Muscle of back (tissue), 11 donors: ENCODE results near the gene C1orf210. TPM values are rescaled to one million over a fixed set of nuclear protein-coding genes. Genes with fewer than 3 reads are reported as not detected.

Experiments used
- DNase-seq, 3 donors: peaks; one replicate each; pipeline versions ENCODE4 v3.0.0 to v3.0.0-alpha.2; 2013
- polyA plus RNA-seq, 10 donors: library from polyadenylated mRNA; unstranded; fragments of 120-200 nt; gene quantifications; one replicate each; pipeline ENCODE4 v1.2.1, GENCODE V29; 2013; ENCODE audit not compliant: insufficient read length in 10 of 10

The C1orf210 gene
- polyA plus RNA-seq, 10 donors: 0.13 to 0.49 (median 0.37) TPM; not detected in 7

DNA sequence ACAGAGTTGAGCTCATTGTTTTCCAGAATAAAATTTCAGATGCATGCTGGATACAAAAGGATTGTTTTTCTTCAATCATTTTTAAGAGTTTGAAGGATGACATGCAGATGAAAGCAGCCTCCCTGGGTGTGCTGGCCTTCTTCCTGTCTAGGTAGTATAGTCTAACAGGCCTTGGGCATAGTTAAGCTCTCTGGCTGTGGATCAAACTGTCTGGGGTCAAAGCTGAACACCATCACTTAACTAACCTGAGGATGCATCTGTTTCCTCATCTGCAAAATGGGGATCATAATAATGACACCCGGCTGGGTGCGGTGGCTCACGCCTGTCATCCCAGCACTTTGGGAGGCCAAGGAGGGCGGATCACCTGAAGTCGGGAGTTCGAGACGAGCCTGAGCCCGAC is 9.4 kb upstream of the C1orf210 start:
- no peak for DNase-seq

GRCh38 chr1:43293896-43294760 is 8.7 kb upstream of the C1orf210 start:
- no peak for DNase-seq

DNA sequence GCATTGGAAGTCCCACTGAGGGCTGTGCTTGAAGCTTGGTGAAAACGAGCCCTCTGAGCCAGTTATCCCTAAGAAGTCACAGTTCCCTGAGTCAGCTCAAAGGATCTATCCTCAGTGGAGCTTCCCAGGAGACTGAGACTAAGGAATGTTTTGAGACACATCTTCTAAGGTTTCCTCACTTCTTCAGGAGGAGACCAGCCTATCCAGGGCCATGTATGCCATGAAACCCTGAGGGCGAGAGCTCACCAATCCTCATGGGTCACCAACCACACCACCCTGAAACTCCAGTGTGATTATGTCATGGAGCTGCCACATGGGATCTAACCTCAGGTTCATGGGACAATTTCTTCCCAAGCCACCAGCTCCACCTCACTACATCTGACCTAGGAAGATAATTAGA is 7.8 kb upstream of the C1orf210 start:
- no peak for DNase-seq

DNA sequence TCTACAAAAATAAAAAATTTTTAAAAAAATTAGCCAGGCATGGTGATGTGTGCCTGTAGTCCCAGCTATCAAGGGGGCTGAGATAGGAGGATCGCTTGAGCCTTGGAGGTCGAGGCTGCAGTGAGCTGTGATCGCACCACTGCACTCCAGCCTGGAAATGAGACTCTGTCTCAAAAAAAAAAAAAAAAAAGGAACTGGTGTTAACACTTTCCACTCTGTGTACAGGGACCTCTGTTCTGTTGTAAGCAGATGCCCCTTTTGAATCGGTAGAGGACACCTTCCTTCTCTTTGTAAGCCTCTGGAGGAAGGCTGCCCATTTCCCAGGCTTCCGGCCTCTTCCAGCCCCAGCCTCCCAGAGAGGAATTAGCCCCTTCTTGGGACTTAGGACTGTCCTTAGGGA is 7.3 kb upstream of the C1orf210 start:
- no peak for DNase-seq

- DNase-seq: no peak
Observed at GRCh38 chr1:43292216-43292615, 6.8 kb upstream of the C1orf210 start.

DNA sequence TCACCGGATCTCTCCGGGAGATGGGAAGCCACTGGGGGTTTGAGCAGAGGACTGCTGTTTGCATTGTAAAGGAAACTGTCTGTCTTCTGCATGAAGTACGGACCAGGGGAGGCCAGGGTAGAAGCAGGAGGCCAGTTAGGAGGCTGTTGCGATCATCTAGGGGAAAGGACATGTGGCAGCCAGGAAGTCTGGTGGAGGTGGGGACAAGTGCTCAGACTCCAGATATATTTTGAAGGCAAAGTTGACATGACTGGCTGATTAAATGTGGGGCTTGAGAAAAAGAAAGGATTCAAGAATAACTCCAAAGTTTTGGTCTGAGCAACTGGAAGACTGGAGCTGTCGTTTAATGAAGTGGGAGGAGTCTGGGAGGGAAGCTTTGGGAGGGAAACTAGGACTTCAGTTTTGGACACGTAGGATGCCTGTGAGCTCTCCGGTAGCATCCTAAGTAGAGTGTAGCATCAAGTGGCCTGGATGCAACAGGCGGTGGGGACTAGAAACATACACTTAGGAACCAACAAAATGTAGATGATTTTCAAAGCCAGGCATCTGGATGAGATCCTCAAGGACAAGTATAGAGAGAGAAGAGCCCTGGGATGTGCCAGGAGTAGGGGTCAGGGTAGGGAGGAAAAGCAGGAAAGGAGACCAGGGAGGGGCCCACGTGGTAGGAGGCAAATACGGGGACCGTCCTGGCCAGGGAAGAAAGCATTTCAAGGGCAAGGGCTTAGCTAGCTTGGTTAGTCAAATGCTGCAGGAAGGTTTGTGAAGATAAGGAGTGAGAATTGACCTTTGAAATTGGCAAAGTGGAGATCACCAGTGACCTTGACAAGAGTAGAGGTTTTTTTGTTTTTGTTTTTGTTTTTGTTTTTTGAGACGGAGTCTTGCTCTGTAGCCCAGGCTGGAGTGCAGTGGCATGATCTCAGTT is 3.7 kb upstream of the C1orf210 start:
- DNase-seq: no peak

GRCh38 chr1:43288058-43288784 is 2.8 kb upstream of the C1orf210 start:
- no peak for DNase-seq

DNA sequence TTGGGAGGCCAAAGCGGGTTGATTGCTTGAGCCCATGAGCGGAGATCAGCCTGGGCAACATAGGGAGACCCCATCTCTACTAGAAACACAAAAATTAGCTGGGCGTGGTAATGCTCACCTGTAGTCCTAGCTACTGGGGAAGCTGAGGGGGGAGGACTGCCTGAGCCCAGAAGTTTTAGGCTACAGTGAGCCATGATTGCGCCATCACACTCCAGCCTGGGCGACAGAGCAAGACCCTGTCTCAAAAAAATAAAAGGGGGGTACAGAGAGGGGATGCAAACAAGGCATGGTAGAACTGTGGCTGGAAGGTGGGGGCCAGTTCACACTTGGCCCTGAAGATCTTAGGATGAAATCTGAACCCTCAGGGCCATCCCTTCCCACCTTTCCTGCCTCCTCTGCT is 1.2 kb upstream of the C1orf210 start:
- no peak for DNase-seq

DNA sequence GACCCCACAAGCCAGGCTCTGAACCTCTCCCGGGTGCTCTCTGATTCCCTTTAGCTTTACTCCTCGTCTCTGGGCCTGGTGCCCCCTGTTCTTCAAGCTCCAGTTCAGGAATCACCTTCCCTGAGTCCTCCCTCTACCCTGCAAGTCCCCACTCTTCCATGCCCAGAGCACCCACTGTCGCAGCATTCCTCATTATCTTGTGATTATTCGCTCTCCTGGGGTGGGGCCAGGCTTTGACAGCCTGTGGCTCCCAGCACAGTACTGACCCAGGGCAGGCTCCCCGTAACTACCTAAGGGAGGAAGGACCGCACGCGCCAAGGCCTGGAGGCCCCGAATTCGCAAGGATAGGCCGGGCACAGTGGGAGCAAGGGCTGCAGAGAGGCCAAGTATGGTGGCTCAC is 734 bp upstream of the C1orf210 start:
- no peak for DNase-seq

DNA sequence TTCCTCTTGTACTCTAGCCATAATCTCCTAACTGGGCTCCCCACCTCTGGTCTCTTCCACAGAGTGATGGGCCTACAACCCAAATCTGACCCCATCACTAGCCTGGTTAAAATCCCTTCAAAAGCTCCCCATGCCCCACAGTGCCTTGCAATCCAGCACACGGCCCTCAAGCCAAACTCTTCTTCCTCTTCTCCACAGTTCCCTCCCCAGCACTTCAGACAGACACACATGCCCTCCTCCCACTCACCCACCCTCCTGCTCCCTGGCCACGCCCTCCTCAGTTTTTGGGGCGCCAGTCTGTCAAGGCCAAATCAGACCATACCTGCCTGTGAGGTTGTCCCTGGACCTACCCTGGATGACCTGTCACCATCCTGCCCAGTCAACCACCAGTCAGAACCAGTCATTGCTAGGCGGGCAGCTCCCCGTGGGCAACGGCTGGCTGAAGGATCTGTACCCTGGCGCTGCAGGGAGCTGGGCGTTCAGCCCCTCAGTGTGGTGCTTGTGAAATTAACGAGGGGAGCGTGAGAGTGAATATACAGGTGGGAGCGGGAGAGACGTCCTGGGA is 753 bp downstream of the C1orf210 start:
- DNase-seq: no peak

DNA sequence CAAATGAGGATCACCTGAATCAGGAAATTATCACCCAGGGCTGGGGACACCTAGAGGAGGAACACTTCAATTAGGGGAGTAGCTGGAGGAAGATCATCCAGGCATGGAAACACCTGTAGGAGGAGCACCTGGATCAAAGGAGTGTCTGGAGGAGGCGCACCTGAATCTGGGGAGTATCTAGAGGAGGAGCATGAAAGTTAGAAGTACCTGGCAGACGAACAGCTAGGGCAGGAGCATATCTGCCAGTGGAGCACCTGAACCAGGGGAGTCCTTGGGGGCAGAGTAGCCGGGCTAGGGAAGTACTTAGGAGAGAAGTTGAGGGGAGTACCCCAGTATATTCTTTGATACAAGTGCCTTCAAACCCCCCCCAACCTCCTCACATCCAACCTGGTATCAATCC is 1.3 kb downstream of the C1orf210 start:
- DNase-seq: no peak

GRCh38 chr1:43282220-43283195 is 2.9 kb downstream of the C1orf210 start:
- DNase-seq: no peak

GRCh38 chr1:43280692-43281091 is 4.7 kb downstream of the C1orf210 start:
- no peak for DNase-seq

DNA sequence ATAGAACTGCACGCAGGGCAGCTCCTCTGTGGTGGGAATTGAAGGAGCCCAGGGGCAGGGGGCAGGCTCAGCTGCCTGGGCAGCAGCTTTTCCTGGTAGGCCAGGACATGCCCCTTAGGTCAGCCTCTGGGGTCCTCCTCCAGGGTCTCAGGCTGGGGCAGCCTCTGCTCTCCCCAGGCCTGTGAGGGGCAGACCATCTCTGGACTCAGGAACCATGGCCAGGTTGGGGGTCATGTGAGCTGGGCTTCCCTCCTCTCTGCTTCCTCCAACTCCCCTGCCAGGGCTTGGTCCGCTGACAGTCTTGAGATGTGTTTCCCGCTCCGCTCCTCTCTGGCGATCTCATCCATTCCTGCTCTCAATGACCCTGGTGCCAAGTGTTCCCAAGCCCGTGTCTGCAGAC is 5.7 kb downstream of the C1orf210 start:
- no peak for DNase-seq

GRCh38 chr1:43279161-43279560 is 6.2 kb downstream of the C1orf210 start:
- DNase-seq: no peak

DNA sequence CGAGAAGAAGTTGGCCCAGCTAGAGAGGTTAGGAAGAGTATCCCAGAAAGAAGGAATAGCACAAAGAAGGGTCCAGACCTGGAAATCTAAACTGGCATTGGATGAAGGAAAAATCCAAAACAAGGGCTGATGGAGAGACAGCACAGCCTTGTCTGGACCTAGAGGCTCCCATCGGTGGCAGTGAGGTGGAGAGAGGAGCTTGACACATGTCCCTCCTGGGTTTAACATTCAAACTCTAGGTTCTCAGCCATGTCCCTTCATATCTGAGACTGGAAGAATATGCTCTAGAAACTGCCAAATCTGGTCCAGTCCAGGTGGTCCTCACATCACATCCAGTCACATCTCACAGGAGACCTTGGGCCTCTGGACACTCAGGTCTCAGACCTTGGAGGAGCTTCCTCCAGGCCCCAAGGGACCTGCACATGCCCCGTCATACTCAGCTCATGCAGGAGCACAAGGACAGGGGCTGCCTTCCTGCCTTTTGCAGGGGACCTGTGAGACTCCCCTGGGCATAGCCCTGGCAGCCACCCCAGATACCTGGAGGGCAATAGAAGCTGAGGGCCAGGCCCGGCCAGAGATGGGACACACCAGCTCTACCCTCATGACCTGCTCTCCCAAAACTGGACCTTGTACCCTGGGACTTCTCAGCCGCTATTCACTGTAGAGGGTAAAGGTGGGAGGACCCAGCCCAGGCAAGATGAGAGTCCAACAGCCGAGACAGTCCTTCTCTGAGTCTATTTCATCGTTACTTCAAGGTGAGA is 8.1 kb downstream of the C1orf210 start:
- DNase-seq: no peak

DNA sequence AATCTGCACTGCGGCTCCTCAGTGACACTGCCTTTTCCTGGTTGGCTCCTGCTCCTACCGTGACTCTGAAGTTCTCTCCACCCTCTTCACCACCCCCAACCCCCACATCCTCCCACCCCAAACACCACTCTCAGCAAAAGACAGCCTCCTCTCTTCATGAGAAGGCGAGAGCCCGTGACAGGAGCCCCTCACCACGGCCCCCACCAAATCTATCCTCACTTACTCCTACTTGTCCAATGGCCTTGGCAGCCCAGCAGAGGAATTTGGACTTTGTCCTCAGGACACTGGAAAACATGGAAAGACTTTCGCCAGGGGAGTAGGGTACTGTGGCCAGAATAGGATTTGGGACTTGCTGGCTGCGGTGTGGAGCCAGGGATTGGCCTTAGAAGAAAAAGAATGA is 8.7 kb downstream of the C1orf210 start:
- no peak for DNase-seq

GRCh38 chr1:43275826-43276620 is 9.4 kb downstream of the C1orf210 start:
- DNase-seq: no peak

- no peak for DNase-seq
Observed at GRCh38 chr1:43274804-43275180, 10.6 kb downstream of the C1orf210 start.
